ENCODE data around the gene MAGEA3.
"Not testable (repeated sequence)": the region's sequence is repeated elsewhere in the genome, so short reads cannot be mapped to it uniquely, and the experiment has no call there.

The MAGEA3 gene

GRCh38 chrX:152674135-152674534, 24.5 kb upstream of the MAGEA3 start:
- TF ChIP-seq, protein P1, sequence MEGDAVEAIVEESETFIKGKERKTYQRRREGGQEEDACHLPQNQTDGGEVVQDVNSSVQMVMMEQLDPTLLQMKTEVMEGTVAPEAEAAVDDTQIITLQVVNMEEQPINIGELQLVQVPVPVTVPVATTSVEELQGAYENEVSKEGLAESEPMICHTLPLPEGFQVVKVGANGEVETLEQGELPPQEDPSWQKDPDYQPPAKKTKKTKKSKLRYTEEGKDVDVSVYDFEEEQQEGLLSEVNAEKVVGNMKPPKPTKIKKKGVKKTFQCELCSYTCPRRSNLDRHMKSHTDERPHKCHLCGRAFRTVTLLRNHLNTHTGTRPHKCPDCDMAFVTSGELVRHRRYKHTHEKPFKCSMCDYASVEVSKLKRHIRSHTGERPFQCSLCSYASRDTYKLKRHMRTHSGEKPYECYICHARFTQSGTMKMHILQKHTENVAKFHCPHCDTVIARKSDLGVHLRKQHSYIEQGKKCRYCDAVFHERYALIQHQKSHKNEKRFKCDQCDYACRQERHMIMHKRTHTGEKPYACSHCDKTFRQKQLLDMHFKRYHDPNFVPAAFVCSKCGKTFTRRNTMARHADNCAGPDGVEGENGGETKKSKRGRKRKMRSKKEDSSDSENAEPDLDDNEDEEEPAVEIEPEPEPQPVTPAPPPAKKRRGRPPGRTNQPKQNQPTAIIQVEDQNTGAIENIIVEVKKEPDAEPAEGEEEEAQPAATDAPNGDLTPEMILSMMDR (IDR thresholded peaks at IDR 0.05), result no peak

DNA sequence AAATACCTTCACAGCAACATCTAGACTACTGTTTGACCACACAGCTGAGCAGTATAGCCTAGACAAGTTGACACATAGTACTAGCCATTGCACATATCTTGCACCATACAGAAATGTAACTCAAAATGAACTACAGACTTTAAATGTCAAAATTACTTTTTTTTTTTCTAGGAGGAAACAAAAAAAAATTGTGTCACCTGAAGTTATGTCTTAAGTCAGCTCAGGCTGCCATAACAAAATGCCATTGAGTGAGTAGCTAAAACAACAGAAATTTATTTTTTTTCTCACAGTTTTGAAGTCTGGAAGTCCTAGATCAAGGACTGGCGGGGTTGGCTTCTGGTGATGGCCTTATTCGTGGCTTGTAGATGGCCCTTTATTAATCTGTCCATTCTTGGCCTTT, 10.6 kb downstream of the MAGEA3 start, which contains the start of gene CSAG2:
TSS of gene CSAG2 (minus strand) at position 101 of the 400 bp plus-strand sequence. CDS start 161 bp downstream, outside the sequence.
- TF ChIP-seq, protein P1 (IDR thresholded peaks at IDR 0.05), result not testable (repeated sequence)

- TF ChIP-seq, protein P1 (IDR thresholded peaks at IDR 0.05), result not testable (repeated sequence)
These were observed 15.5 kb downstream of the MAGEA3 start, which contains the start of gene MAGEA2B for GRCh38 chrX:152713815-152714787. MAGEA2B (plus strand) TSS chrX:152714628; CDS start chrX:152717107, 2,479 bp downstream.

DNA sequence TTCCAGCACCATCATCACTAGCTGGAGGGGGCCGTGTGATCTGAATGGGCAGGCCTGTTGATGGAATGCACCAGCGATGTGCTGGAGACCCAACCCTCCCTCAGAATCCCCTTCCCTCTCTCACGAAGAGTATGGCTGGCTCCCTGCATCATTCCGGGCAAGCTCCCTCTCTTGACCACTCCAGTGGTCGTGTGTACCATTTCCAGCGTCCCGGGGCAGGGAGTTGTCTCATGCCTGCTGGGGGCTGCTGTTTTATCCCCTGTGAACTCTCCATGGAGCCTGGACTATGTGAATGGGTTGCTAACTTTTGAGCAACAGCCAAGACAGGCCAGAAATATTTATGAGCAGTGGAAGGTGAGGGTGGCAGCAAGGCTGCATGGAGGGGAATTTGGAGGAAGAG, 26.8 kb downstream of the MAGEA3 start:
- TF ChIP-seq, protein P1 (IDR thresholded peaks at IDR 0.05), result no peak

DNA sequence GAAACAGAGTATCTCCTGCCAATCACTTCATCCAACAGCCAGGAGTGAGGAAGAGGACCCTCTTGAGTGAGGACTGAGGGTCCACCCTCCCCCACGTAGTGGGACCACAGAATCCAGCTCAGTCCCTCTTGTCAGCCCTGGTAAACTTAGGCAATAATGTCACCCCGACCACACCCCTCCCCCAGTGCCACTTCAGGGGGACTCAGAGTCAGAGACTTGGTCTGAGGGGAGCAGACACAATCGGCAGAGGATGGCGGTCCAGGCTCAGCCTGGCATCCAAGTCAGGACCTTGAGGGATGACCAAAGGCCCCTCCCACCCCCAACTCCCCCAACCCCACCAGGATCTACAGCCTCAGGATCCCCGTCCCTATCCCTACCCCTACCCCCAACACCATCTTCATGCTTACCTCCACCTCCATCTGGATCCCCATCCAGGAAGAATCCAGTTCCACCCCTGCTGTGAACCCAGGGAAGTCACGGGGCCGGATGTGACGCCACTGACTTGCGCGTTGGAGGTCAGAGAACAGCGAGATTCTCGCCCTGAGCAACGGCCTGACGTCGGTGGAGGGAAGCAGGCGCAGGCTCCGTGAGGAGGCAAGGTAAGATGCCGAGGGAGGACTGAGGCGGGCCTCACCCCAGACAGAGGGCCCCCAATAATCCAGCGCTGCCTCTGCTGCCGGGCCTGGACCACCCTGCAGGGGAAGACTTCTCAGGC, 34.8 kb downstream of the MAGEA3 start, which contains the start of the genes CSAG1 and MAGEA12:
TSS of gene CSAG1 (minus strand) at position 461 of the 715 bp plus-strand sequence. CDS start 1,261 bp downstream, outside the sequence.
TSS of gene MAGEA12 (plus strand) at position 497 of the 715 bp plus-strand sequence. CDS start 2,405 bp downstream, outside the sequence.
- TF ChIP-seq, protein P1 (IDR thresholded peaks at IDR 0.05), result no peak

DNA sequence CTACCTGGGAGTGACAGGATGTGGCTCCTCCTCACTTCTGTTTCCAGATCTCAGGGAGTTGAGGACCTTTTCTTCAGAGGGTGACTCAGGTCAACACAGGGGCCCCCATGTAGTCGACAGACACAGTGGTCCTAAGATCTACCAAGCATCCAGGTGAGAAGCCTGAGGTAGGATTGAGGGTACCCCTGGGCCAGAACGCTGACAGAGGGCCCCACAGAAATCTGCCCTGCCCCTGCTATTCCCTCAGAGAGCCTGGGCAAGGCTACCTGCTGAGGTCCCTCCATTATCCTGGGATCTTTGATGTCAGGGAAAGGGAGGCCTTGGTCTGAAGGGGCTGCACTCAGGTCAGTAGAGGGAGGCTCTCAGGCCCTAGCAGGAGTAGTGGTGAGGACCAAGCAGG, 36.5 kb downstream of the MAGEA3 start:
- TF ChIP-seq, protein P1 (IDR thresholded peaks at IDR 0.05), result no peak

GRCh38 chrX:152735860-152736511, 37.4 kb downstream of the MAGEA3 start:
- TF ChIP-seq, protein P1 (IDR thresholded peaks at IDR 0.05), result no peak

All from LNCAP (cell line).